Stimulated activated CD4-positive, alpha-beta T cell treated with anti-CD3 and anti-CD28 coated beads, Interleukin-15, amount 100 ng/mL, for 1 hour (primary cell): ENCODE measurements around the gene MYL10.
"Not testable (repeated sequence)": the region's sequence is repeated elsewhere in the genome, so short reads cannot be mapped to it uniquely, and the experiment has no call there.

Experiments used
- DNase-seq, 2 donors: peaks; one replicate each; pipeline ENCODE4 v3.0.0-alpha.2; 2020; ENCODE audit warnings: low read depth in 1 of 2, low spot score in 1 of 2

The MYL10 gene

DNA sequence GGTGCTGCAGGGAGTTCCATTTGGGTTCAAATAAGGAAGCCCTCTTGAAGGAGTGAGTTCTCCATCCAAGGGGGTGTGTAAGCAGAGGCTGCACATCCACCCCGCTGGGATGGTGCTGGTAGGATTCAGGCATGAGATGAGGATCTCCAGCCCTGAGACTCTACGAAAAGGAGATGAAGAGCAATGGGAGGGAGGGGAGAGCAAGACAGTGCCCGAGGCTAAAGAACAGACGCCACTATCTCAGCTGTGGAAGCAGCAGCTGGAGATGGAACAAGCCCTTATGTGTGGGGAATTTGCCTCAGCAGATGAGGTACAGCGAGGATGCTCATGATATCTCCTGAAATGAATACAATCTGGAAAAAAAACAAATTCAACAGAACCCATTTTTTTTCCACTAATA is 28.1 kb upstream of the MYL10 start:
- DNase-seq, result no peak

DNA sequence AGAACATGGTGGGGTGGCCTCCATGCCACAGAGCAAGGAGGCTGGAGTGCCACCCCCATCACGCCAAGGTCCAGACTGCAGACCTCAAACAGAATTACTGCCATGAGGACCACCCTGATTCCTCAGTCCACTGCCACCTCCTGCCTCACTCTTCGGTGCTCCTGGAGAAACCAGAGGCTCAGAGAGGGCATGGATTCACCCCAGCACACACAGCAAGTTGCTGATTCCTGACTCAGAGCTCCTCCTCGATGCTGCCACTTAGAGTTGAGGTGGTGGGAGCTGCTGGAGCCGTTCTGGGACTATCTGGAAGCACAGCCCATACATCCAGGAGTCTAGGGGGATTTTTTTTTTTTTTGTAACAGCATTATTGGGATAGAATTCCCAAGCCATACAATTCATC is 22.0 kb upstream of the MYL10 start:
- no peak for DNase-seq

DNA sequence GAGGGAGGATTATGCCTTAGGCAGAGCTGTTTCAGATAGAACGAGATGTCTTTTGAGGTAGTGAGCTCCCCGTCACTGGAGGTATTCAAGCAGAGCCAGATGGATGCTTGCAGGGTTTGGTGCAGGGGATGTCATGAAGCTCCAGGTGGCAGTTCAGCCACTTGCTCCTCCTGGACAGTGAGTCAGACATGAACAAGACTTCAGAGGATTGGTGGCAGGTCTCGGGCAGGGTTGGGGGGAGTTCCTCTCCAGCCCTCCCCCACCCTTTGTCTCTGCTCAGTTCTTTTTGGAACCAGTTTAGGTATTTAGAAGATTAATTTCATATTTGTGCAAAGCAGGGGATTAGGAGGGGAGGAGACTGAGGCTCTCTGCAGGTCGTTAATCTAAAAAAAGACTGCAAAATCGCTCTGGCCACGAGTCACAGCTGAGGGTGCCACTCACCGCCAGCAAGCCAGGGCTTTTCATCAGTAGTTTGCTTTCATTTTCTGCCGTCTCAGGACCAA is 21.5 kb upstream of the MYL10 start:
- no peak for DNase-seq

- DNase-seq, result not testable (repeated sequence)
Measured at GRCh38 chr7:101647876-101648275, 18.8 kb upstream of the MYL10 start.

- DNase-seq, result no peak
Measured at GRCh38 chr7:101645951-101646350, 16.9 kb upstream of the MYL10 start.

DNA sequence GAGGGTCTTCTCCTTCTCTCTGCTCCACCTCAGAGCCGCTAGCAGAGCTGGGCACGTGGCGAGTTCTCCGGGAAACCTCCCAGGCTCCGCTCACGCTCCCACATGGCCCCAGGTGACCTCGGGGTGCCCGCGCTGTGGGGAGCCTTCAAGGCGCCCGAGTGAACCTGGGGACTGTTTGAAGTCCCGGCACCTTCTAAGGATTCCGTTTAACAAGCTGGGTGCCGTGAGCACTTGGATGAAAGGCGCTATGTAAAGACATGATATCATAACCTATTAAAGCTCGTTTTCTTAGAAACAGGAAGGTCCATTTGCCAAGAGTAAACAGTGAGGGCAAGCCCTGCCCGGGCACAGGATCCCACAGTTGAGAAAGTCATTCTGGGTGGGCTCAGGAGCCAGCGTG is 15.8 kb upstream of the MYL10 start:
- DNase-seq, result no peak

DNA sequence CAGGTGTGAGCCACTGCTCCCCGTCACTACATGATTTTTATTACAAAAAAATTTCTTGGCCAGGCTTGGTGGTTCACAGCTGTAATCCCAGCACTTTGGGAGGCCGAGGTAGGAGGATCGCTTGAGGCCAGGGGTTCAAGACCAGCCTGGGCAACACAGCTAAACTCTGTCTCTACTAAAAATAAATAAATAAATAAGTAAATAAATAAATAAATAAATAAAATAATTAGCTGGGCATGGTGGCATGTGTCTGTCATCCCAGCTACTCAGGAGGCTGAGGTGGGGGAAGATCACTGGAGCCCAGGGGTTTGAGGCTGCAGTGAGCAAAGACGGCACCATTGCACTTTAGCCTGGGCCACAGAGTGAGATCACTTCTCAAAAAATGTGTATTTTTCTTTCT is 10.0 kb upstream of the MYL10 start:
- not testable (repeated sequence) for DNase-seq

GRCh38 chr7:101636822-101637623 is 7.9 kb upstream of the MYL10 start:
- no peak for DNase-seq

GRCh38 chr7:101635484-101635883 is 6.4 kb upstream of the MYL10 start:
- no peak for DNase-seq

DNA sequence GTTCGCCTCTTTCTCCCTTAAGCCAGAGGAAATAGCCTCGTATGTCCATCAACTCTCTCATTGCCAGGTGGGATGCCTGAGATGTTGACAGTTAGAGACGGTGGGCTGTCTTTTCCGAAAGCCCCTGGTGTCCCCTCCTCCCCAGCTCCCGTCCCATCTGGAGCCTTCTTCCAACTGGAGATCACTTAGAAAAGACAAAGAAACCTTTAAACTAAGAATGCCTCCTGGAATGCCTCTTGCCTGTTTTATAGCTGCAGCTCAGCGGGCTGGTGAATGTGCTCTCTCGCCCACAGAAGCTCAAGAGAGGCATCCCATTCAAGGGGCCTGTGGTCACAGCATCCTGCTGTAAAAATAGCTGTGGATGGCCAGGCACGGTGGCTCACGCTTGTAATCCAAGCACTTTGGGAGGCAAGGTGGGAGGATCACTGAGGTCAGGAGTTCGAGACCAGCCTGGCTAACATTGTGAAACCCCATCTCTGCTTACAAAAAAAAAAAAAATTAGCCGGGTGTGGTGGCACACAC is 5.2 kb upstream of the MYL10 start:
- no peak for DNase-seq

DNA sequence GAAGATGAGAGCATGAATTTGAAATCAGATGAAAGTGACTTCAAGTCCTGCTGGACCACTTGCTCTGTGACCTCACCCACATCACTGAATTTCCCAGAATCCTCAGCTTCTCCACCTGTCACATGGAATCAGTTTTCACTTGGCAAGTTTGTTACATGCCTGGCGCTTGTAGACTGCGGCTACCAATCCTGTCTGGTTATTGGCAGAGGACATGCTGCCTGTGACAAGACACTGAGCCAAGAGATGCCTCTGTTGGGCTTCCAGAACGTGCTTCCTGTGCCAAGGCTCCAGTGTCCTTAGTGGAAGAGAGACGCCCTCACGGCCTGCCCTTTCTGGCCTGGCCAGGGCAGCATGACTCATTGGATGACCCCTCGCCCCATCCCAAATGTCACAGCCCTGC is 4.4 kb upstream of the MYL10 start:
- no peak for DNase-seq

GRCh38 chr7:101632641-101633040 is 3.5 kb upstream of the MYL10 start:
- no peak for DNase-seq

- no peak for DNase-seq
Measured at GRCh38 chr7:101631224-101631714, 2.2 kb upstream of the MYL10 start.

DNA sequence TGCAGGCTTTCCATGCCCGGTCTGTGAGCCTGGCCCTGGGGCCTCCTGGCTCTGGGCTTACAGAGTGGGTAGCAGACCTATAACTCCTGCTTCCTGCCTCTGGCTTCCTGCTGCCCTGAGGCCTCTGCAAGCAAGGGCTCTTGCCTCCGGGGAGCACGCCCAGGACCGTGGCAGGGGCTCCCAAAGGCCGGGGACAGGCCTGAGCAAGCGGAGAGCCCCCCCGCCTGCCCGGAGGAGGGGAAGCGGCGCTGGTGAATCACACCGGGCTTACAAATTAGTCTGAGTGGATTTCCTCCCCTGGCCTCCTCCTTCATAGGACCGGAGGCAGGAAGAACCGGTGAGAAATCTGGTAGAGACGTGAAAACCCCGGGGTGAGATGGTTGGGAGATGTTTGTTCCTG is 1.5 kb upstream of the MYL10 start:
- DNase-seq, result no peak

DNA sequence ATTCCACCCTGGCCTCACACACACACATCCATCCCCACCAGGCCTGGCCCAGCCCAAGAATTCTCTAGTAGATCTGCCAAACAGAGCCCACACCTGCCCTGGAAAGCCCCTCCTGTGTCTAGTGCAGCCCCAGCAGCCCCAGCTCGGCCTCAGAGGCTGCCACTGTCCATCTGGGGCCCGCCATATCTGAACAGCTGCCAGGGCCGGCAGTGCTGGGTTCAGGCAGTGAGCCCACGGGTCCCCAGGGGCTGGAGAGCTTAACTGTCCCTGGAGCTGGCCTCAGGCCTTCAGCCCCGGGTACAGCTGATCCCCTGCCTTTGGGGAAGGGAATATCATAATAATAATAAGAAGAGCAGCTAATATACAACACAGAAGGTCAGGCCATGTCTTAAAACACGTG is 574 bp downstream of the MYL10 start:
- no peak for DNase-seq

DNA sequence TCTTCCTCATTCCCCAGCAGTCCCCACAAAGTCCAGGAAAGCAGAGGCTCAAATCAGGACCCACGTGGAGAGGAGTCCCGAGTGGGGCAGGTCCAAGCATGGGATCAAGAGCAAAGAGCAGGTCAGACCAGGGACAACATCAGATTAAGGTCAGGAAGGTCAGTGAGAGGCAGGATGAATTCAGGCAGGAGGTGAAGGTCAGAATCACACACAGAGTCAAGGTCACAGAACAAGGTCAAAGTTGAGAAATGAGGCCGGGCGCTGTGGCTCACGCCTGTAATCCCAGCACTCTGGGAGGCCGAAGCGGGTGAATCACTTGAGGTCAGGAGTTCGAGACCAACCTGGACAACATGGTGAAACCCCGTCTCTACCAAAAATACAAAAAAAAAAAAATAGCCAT is 2.3 kb downstream of the MYL10 start:
- DNase-seq, result no peak

DNA sequence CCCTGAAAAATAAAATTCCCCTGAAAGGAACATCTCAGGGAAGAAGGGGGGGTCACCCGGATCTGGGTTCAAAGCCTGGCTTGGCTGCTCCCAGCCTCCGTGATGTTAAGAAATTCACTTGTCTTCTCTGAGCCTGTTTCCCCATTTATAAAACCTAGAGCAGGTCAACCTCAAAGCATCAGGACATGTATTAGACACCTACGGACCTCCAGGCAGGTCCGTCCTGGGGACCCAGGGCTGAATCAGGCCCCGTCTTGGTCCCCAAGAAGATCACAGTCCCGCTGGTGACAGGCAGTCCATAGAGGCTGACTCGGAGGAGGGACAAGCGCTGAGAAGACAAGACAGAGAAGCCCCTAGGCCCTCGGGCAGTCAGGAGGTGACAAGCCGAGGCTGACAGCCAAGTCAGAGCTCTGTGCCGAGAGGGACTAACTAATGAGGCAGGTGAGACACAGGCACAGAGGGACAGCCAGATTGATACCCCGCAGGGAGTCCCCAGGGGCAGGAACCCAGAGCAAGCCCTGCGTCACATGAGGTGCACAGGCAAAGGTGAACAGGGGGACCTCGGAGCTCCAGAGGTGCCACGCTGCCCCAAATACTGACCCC is 2.9 kb downstream of the MYL10 start:
- DNase-seq, result no peak

GRCh38 chr7:101625031-101625791 is 3.9 kb downstream of the MYL10 start:
- DNase-seq, result no peak

DNA sequence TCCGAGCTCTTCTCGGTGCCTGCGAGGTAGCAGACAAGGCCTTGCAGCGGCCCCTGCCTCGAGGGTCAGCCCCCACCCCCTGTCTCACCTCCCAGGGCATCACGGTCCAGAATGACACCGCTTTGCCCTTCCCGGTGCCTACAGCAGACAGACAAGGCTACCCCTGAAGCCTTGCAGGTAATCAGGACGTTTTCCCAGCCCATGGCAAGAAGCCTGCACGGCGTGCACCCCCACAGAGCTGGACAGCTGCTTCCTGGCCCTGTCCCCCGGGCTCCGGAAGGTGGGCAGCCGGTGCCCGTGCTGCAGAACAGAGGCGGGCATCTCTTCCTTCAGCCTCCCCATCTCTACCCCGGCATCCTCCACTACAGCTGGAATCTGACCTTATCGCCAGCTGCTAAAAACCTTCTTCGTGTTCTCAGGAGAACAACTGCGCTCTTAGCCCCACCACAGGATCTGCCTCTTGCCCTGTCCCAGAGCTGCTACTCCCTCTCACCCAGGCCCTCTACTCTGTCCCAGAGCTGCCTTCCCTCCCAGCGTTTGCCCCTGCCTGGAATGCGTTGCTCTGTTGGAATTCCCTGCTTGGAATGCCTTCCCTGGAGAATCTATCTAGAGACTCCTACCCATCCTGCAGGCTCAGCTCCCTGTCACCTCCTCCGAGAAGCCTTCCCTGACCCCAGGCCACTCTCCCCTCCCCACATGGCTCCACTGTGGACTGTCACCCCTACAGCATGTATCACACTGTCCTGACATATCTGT is 4.7 kb downstream of the MYL10 start:
- no peak for DNase-seq

DNA sequence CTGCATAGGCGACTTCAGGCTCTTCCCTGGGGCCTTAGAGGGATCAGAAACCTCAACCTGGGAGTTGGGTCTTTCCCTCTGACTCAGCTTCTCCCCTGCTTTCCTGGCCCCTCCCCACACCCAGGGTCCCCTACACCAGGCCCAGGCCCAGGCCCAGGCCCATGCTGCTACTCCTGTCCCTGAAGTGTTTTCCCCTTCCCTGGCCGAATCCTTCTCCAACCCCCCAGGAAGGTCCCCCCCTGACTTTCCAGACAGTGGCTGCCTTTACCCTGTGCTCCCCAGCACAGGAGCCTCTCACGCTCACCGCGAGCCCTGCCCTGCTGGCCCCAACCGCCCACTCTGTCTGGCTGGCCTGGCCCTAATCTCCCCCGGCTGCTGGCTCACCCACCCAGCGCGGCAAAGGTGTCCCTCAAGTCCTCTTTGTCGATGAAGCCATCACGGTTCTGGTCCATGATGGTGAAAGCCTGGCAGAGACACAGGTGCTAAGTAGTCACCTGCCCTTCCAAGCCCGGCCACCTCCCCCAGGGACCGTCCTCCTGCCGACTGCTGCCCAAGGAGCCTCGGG is 6.4 kb downstream of the MYL10 start:
- no peak for DNase-seq

- DNase-seq, result no peak
Measured at GRCh38 chr7:101620991-101621390, 8.1 kb downstream of the MYL10 start.
